Uterus (tissue), 4 donors: ENCODE measurements around the gene SYT4. TPM values are rescaled to one million over a fixed set of nuclear protein-coding genes. Genes with fewer than 3 reads are reported as not detected.

Source experiments
- DNase-seq, 2 donors: peaks; one replicate each; pipeline ENCODE4 v3.0.0-alpha.2; 2019 to 2020
- H3K27ac ChIP-seq, 2 donors: fragments of 200-600 bp; sonication (generic); 1 replicate in 1 of 2; 2 replicates in 1 of 2; pipeline ENCODE4 v1.5.1; 2016 to 2018
- H3K27me3 ChIP-seq, 2 donors: fragments of 200-600 bp; sonication (generic); one replicate each; pipeline ENCODE4 v1.5.1; 2018 to 2019; ENCODE audit warnings: control low read depth in 1 of 2
- H3K36me3 ChIP-seq, 2 donors: fragments of 200-600 bp; sonication (generic); one replicate each; pipeline ENCODE4 v1.5.1; 2019; ENCODE audit warnings: control low read depth in 1 of 2
- H3K4me1 ChIP-seq, 2 donors: fragments of 200-600 bp; sonication (generic); one replicate each; pipeline ENCODE4 v1.5.1; 2018 to 2019; ENCODE audit warnings: control low read depth in 1 of 2
- H3K4me3 ChIP-seq, 2 donors: fragments of 200-600 bp; sonication (generic); 1 replicate in 1 of 2; 2 replicates in 1 of 2; pipeline ENCODE4 v1.5.1; 2018 to 2019; ENCODE audit warnings: mild to moderate bottlenecking in 1 of 2
- H3K9me3 ChIP-seq, 2 donors: fragments of 200-600 bp; sonication (generic); one replicate each; pipeline ENCODE4 v1.5.1; 2019; ENCODE audit warnings: control low read depth in 1 of 2
- POLR2A ChIP-seq, 2 donors: fragments of 450-650 bp; IDR thresholded peaks; one replicate each; pipeline ENCODE4 v1.6.1; 2016; ENCODE audit warnings: antibody characterized with exemption in 2 of 2, mild to moderate bottlenecking in 1 of 2, moderate library complexity in 1 of 2
- intact Hi-C: fragments of 100-400 bp; cut with DNase I; formaldehyde crosslinking; loops from one replicate; pipeline ENCODE4 v1.15.1; 2023; ENCODE audit warnings: low total_unique reads
- total RNA-seq, 4 donors: library from RNA; depleted of rRNA in 3 of 4; stranded (reverse); fragments of >200 nt in 3 of 4; gene quantifications; one replicate each; pipeline versions ENCODE4 v1.1.0 to v1.2.4, GENCODE V29; 2014 to 2023
- TF ChIP-seq, protein P1 (sequence below), 4 experiments: fragments of 200-600 bp in 2 of 4; fragments of 450-650 bp in 2 of 4; sonication (generic) in 2 of 4; IDR thresholded peaks; one replicate each; pipeline ENCODE4 v1.5.1; 2016 to 2019; ENCODE audit warnings: antibody characterized with exemption in 4 of 4, mild to moderate bottlenecking in 2 of 4, moderate library complexity in 1 of 4
- donor health status: DM: yes; HTN: yes; CAD: no.

The SYT4 gene, protein sequence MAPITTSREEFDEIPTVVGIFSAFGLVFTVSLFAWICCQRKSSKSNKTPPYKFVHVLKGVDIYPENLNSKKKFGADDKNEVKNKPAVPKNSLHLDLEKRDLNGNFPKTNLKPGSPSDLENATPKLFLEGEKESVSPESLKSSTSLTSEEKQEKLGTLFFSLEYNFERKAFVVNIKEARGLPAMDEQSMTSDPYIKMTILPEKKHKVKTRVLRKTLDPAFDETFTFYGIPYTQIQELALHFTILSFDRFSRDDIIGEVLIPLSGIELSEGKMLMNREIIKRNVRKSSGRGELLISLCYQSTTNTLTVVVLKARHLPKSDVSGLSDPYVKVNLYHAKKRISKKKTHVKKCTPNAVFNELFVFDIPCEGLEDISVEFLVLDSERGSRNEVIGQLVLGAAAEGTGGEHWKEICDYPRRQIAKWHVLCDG
- 1 to 10 TPM in 1 of 4 donors, not detected in 3; 1.9 TPM for total RNA-seq

DNA sequence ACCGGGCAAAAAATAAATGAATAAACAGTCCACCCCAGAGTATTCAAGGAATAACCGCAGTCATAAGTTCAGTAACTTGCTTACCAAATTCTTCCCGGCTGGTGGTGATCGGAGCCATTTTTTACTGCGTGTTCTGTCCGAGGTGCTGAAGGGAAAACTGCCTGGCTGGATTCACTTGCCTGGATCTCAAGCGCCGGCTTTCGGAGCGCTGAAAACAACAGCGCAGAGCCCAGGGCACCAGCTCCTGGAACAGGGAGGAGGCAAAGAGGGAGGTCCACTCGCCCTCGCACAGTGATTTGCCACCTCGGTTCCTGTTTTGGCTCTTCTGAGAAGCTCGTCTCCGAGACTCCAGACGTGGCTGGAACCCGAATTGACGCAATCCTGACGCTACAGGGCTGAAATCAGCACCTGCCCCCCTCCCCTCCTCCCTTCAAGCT, at the start of gene SYT4:
TSS of gene SYT4 (minus strand) at position 327 of the 437 bp plus-strand sequence. CDS start at position 118, 209 bp downstream.
- intact Hi-C loops, result no loop called here
- Histone ChIP-seq H3K27ac (no peak within 1 kb of the TSS), H3K9me3 (no peaks in the 10 kb centered on the region), H3K36me3 (no peaks in the 10 kb centered on the region), H3K27me3 (no peaks in the 10 kb centered on the region), H3K4me1 (no peaks in the 10 kb centered on the region), H3K4me3 (no peak within 1 kb of the TSS)
- no peak for TF ChIP-seq POLR2A (IDR thresholded peaks at IDR 0.05)
- TF ChIP-seq, protein P1, sequence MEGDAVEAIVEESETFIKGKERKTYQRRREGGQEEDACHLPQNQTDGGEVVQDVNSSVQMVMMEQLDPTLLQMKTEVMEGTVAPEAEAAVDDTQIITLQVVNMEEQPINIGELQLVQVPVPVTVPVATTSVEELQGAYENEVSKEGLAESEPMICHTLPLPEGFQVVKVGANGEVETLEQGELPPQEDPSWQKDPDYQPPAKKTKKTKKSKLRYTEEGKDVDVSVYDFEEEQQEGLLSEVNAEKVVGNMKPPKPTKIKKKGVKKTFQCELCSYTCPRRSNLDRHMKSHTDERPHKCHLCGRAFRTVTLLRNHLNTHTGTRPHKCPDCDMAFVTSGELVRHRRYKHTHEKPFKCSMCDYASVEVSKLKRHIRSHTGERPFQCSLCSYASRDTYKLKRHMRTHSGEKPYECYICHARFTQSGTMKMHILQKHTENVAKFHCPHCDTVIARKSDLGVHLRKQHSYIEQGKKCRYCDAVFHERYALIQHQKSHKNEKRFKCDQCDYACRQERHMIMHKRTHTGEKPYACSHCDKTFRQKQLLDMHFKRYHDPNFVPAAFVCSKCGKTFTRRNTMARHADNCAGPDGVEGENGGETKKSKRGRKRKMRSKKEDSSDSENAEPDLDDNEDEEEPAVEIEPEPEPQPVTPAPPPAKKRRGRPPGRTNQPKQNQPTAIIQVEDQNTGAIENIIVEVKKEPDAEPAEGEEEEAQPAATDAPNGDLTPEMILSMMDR (IDR thresholded peaks at IDR 0.05), result no peak
- peak in 1 of 2 donors; percentile 15 for DNase-seq

DNA sequence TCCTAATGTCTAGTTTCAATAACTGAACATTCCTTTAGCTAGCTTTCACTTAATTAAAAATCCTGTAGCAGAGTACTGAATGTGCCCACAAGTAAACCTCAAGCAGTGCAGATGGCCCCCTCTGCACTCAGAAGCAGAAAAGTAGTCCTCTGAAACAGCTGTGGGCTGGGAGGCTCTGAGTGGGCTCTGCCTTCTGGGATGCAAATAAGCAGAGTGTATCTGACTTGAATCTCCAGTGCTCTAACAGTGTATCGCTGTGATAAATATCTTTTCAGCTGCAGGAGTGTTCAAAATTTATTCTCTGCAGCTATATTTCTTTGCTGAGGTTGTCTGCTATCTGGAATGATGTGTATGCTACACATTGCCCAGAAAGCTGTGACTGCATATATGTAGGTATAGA, 44.8 kb upstream of the SYT4 start:
- H3K27me3 ChIP-seq, result no peaks in the 10 kb centered on the region
- H3K4me1 ChIP-seq, result no peaks in the 10 kb centered on the region
- TF ChIP-seq, protein P1 (IDR thresholded peaks at IDR 0.05), result no peak
- no peak for TF ChIP-seq POLR2A (IDR thresholded peaks at IDR 0.05)
- no peaks in the 10 kb centered on the region for H3K36me3 ChIP-seq
- no peak overlapping the region for H3K27ac ChIP-seq
- no peak overlapping the region for H3K4me3 ChIP-seq
- intact Hi-C loops, result no loop called here
- H3K9me3 ChIP-seq, result no peaks in the 10 kb centered on the region
- DNase-seq, result no peak

DNA sequence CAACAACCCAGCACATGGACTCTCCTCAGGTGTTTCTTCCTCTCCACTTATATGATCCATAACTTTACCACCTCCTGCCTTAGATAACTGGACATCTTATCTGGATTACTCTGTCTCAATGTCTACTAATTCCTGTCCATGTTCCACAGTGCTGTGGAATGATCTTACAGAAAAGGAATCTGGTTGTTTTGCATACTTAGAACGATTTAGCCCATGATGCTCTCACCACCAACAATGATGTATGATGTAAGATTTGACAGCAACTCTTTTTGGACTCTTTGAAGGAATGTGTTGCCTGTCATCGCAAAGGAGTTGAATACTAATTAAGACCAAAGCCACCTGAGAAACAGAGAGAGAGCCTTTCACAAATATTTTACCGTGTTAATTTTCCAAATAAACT, 37.7 kb upstream of the SYT4 start:
- Histone ChIP-seq H3K4me3 (no peak overlapping the region), H3K36me3 (no peaks in the 10 kb centered on the region)
- intact Hi-C loops, result no loop called here

DNA sequence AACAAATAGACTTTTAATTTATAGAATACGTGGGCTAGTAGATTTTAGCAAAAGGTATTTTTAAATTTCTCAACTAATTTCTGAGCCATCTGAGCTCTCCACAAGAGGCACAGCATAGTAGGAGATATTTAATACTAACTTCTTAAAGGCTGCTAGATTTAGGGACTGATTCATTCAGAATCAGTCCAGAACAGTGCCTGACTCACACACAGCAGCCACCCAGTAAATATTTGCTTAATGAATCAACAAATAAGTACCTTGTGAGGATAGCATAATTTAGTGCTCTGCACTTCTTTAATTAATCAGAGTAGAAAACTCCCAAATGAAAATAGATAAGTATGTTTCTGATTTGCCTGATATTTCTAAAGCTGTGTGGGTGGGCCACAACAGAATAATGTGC, 35.6 kb upstream of the SYT4 start:
- Histone ChIP-seq H3K9me3 (no peaks in the 10 kb centered on the region), H3K27me3 (no peaks in the 10 kb centered on the region), H3K4me3 (no peak overlapping the region), H3K4me1 (no peaks in the 10 kb centered on the region), H3K27ac (no peak overlapping the region), H3K36me3 (no peaks in the 10 kb centered on the region)
- TF ChIP-seq POLR2A (IDR thresholded peaks at IDR 0.05), result no peak
- TF ChIP-seq, protein P1 (IDR thresholded peaks at IDR 0.05), result no peak
- DNase-seq, result no peak
- intact Hi-C loops, result no loop called here

More for the DNA sequence above, 37.7 kb upstream of the SYT4 start:
- Histone ChIP-seq H3K4me1 (no peaks in the 10 kb centered on the region), H3K9me3 (no peaks in the 10 kb centered on the region), H3K27me3 (no peaks in the 10 kb centered on the region), H3K27ac (no peak overlapping the region)
- TF ChIP-seq POLR2A (IDR thresholded peaks at IDR 0.05), result no peak
- TF ChIP-seq, protein P1 (IDR thresholded peaks at IDR 0.05), result no peak
- no peak for DNase-seq

DNA sequence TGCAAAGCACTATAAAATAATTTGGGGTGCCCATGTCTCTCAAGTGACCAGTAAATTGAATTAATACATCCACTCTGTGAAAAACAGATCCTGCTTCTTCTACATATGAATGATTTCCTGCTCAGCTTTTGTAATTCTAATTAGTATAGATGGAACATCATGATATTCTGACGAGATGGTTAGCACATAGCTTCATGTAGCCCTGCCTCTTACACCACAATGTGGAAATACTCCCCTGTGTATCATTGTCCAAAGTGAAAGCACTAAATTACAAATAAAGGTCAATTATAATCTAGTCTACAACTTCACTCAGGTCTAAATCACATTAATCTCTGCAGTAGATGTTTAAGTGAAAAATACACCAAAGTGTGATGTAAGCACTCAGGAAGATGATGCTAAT, 32.9 kb upstream of the SYT4 start:
- no peak for DNase-seq
- H3K36me3 ChIP-seq, result no peaks in the 10 kb centered on the region
- H3K27me3 ChIP-seq, result no peaks in the 10 kb centered on the region
- H3K4me1 ChIP-seq, result no peaks in the 10 kb centered on the region
- H3K4me3 ChIP-seq, result no peak overlapping the region
- no peak overlapping the region for H3K27ac ChIP-seq
- H3K9me3 ChIP-seq, result no peaks in the 10 kb centered on the region
- no peak for TF ChIP-seq POLR2A (IDR thresholded peaks at IDR 0.05)
- TF ChIP-seq, protein P1 (IDR thresholded peaks at IDR 0.05), result no peak
- intact Hi-C loops, result no loop called here
